Thoracic aorta (tissue), 2 donors: ENCODE measurements around the gene DCST2. TPM values are rescaled to one million over a fixed set of nuclear protein-coding genes. Genes with fewer than 3 reads are reported as not detected.

Experiments
- ATAC-seq: fragments of 150-250 bp; one replicate; pipeline ENCODE4 v1.8.0; 2017; ENCODE audit warnings: low read depth; ENCODE audit not compliant: insufficient number of reproducible peaks, low FRiP score
- DNase-seq: peaks from one replicate; pipeline ENCODE4 v3.0.0-alpha.2; 2020; ENCODE audit warnings: low spot score
- H3K27ac ChIP-seq, 2 donors: fragments of 200-600 bp; sonication (generic); 1 replicate in 1 of 2; 2 replicates in 1 of 2; pipeline ENCODE4 v1.5.1; 2016; ENCODE audit warnings: mild to moderate bottlenecking in 2 of 2, moderate library complexity in 2 of 2
- H3K27me3 ChIP-seq: fragments of 200-600 bp; sonication (generic); replicated peaks from 2 replicates; pipeline ENCODE4 v1.6.0; 2016; ENCODE audit warnings: mild to moderate bottlenecking; ENCODE audit not compliant: insufficient read depth
- H3K36me3 ChIP-seq: fragments of 200-600 bp; sonication (generic); one replicate; pipeline ENCODE4 v1.5.1; 2016
- H3K4me1 ChIP-seq, 2 donors: fragments of 200-600 bp; sonication (generic); 1 replicate in 1 of 2; 2 replicates in 1 of 2; pipeline versions ENCODE4 v1.5.1 to v1.6.0; 2016; ENCODE audit warnings: low read depth in 2 of 2, mild to moderate bottlenecking in 1 of 2; ENCODE audit not compliant: control insufficient read depth in 1 of 2
- H3K4me3 ChIP-seq: fragments of 200-600 bp; sonication (generic); 2 replicates; pipeline ENCODE4 v1.5.1; 2016; ENCODE audit warnings: mild to moderate bottlenecking
- H3K9me3 ChIP-seq: fragments of 200-600 bp; sonication (generic); 2 replicates; pipeline ENCODE4 v1.5.1; 2016
- CTCF ChIP-seq: fragments of 200-600 bp; sonication (generic); IDR thresholded peaks from one replicate; pipeline ENCODE4 v1.5.1; 2019; ENCODE audit warnings: antibody characterized with exemption
- total RNA-seq, 2 donors: library from RNA; depleted of rRNA; stranded (reverse); fragments of >200 nt; gene quantifications; one replicate each; pipeline versions ENCODE4 v1.1.0 to v1.2.3, GENCODE V29; 2016

The DCST2 gene
- total RNA-seq, 2 donors from 2014 or later: 0.42 TPM; not detected in 1

DNA sequence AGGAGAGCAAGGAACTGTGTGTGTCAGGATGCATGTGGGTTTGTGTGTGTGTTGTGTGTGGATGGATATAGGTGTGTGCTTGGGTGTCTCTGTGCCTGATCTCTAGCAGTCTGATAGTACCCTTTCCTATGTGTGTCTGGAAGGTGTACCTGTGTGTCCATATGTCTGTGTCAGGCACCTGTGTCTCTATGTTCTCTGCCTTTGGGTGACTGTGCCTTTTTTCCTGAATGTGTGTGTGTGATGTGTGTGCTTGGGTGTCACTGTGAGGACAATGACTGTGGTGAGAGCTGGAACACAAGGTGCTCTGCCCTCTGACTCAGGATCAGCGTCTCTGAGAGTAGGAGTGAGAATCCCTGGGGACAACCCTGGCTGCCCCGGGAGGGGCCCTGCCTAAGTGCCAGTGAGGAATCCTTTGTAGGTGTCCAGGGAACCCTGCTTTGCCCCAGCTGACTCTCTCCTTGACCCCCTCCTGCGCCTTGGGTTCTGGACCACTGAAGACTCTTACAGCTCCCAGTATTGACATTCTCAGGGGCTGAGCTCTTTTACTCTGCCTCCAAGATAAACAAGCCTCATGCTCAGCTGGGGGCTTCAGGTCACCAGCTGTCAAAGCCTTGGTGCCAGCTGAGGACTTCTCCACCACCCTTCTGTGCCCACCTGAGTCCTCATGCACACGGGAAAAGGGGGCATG, 44.3 kb upstream of the DCST2 start:
- no peaks in the 10 kb centered on the region for H3K9me3 ChIP-seq
- peaks cover 29 to 43% of the 10 kb centered on the region in 2 donors for H3K4me1 ChIP-seq
- ATAC-seq (no peak), DNase-seq (no peak)
- no peaks in the 10 kb centered on the region for H3K36me3 ChIP-seq
- H3K27ac ChIP-seq: no peak overlapping the region
- H3K4me3 ChIP-seq: no peak overlapping the region
- TF ChIP-seq CTCF: no peak
- peaks cover 25% of the 10 kb centered on the region for H3K27me3 ChIP-seq

DNA sequence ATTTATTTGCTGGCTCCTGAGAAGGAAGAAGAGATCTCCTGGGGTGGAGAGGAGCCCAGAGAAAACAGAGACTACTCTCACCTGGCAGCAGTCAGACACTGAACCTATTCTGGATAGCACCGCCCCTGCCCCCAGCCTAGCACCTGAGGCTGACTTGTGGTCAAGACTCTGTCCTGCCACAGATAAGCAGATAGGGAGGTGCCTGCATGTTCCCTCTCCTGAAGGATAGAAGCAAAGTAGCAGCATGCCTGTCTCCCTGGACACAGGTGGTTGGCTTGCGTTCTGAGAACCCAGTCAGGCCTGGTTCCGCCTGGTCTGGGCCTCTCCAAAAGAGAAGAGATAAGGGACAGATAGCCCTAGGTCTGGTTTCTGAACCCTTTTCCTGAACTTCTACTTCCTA, 43.8 kb upstream of the DCST2 start:
- no peak overlapping the region for H3K4me3 ChIP-seq
- H3K4me1 ChIP-seq: peaks cover 26 to 37% of the 10 kb centered on the region in 2 donors
- H3K27me3 ChIP-seq: peaks cover 22% of the 10 kb centered on the region
- no peak overlapping the region for H3K27ac ChIP-seq
- ATAC-seq (no peak), DNase-seq (no peak)
- no peak for TF ChIP-seq CTCF
- H3K36me3 ChIP-seq: no peaks in the 10 kb centered on the region
- H3K9me3 ChIP-seq: no peaks in the 10 kb centered on the region

- no peak for TF ChIP-seq CTCF
- H3K36me3 ChIP-seq: no peaks in the 10 kb centered on the region
- no peak overlapping the region for H3K4me3 ChIP-seq
- no peak overlapping the region for H3K27ac ChIP-seq
- H3K9me3 ChIP-seq: no peaks in the 10 kb centered on the region
- H3K4me1 ChIP-seq: peaks cover 21 to 29% of the 10 kb centered on the region in 2 donors
- peaks cover 16% of the 10 kb centered on the region for H3K27me3 ChIP-seq
- DNase-seq (no peak), ATAC-seq (no peak)
Observed at GRCh38 chr1:155076371-155076770, 42.8 kb upstream of the DCST2 start.

DNA sequence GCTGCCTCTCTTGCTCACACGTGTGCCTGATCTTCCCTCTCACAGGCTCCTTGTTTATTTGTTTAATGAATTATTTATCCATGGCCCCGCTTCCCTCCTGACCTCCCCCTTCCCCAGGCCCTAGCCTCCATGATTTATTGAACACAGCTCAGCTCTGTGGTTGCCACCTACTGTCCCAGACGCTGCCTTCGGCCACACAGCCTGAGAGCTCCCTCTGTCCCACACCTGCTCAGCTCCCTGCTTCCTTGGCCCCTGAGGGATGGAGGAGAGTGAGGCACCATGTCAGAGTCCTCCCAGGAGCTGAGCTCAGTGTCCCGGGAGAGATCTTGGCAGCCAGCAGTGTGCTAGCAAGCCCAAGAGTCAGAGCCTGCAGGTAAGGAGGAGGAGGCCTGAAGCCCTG, 42.0 kb upstream of the DCST2 start:
- TF ChIP-seq CTCF: no peak
- peaks cover 8% of the 10 kb centered on the region for H3K27me3 ChIP-seq
- no peaks in the 10 kb centered on the region for H3K36me3 ChIP-seq
- DNase-seq: no peak
- H3K9me3 ChIP-seq: no peaks in the 10 kb centered on the region
- H3K27ac ChIP-seq: no peak overlapping the region
- peaks cover 16 to 26% of the 10 kb centered on the region in 2 donors for H3K4me1 ChIP-seq
- H3K4me3 ChIP-seq: no peak overlapping the region
- no peak for ATAC-seq

GRCh38 chr1:155073377-155074242, 40.0 kb upstream of the DCST2 start:
- no peak for TF ChIP-seq CTCF
- Histone ChIP-seq H3K4me3 (no peak overlapping the region), H3K9me3 (no peaks in the 10 kb centered on the region), H3K36me3 (no peaks in the 10 kb centered on the region), H3K27ac (no peak overlapping the region), H3K27me3 (no peaks in the 10 kb centered on the region), H3K4me1 (peaks cover 4 to 11% of the 10 kb centered on the region in 2 donors)
- DNase-seq: no peak
- ATAC-seq: no peak
